Posterior cingulate gyrus (tissue), 11 donors: ENCODE data around the gene ACSL1.
A peak's percentile ranks its signal among the peaks of the same experiment; 100 is the strongest.
"Not testable (repeated sequence)": the region's sequence is repeated elsewhere in the genome, so short reads cannot be mapped to it uniquely, and the experiment has no call there.

Source experiments
- DNase-seq, 10 donors: peaks; one replicate each; pipeline versions ENCODE4 v3.0.0 to v3.0.0-alpha.2; 2020 to 2021; ENCODE audit warnings: mixed read lengths in 3 of 10
- intact Hi-C: fragments of 100-400 bp; cut with DNase I; formaldehyde crosslinking; loops from one replicate; pipeline ENCODE4 v1.15.1; 2023

ACSL1 gene

GRCh38 chr4:184844742-184845141 lies 19.0 kb upstream of the ACSL1 start:
- no peak for DNase-seq
- intact Hi-C loops = no loop called here

- intact Hi-C loops = no loop called here
- no peak for DNase-seq
These were observed 18.3 kb upstream of the ACSL1 start for GRCh38 chr4:184843984-184844554.

- intact Hi-C loops, DNase-seq: not testable (repeated sequence)
These were observed 13.3 kb upstream of the ACSL1 start for GRCh38 chr4:184839075-184839399.

- no peak for DNase-seq
- intact Hi-C loops = no loop called here
These were observed 12.7 kb upstream of the ACSL1 start for GRCh38 chr4:184838249-184839074.

GRCh38 chr4:184836613-184837012 lies 10.8 kb upstream of the ACSL1 start:
- intact Hi-C loops = no loop called here
- no peak for DNase-seq

GRCh38 chr4:184833046-184833838 lies 7.5 kb upstream of the ACSL1 start:
- no peak for DNase-seq
- intact Hi-C loops = no loop called here

- intact Hi-C loops = no loop called here
These were observed 5.4 kb upstream of the ACSL1 start for GRCh38 chr4:184831153-184831552.

GRCh38 chr4:184826691-184827270 lies 1.0 kb upstream of the ACSL1 start:
- DNase-seq = no peak
- intact Hi-C loops = loop anchor here (1.0 kb wide), 2 partner anchors 92 to 177 kb away; partner anchors contain the start of genes CASP3, CENPU and PRIMPOL

More at GRCh38 chr4:184831153-184831552, 5.4 kb upstream of the ACSL1 start:
- no peak for DNase-seq

- intact Hi-C loops = no loop called here
- peak in 6 of 10 donors; percentile 22 to 90 (median 38) for DNase-seq
These were observed 450 bp downstream of the ACSL1 start for GRCh38 chr4:184825141-184825895.

- intact Hi-C loops = no loop called here
- no peak for DNase-seq
These were observed 1.0 kb downstream of the ACSL1 start for GRCh38 chr4:184824776-184825084.

- intact Hi-C loops = no loop called here
- no peak for DNase-seq
These were observed 1.5 kb downstream of the ACSL1 start for GRCh38 chr4:184824081-184824775.

- DNase-seq = no peak
- intact Hi-C loops = no loop called here
These were observed 2.8 kb downstream of the ACSL1 start for GRCh38 chr4:184823014-184823413.

GRCh38 chr4:184822356-184822755 lies 3.4 kb downstream of the ACSL1 start:
- DNase-seq = no peak
- intact Hi-C loops = no loop called here

GRCh38 chr4:184821242-184821641 lies 4.5 kb downstream of the ACSL1 start:
- no peak for DNase-seq
- intact Hi-C loops = loop anchor here (2.0 kb wide), 1 partner anchor 74 kb away; no protein-coding TSS in a partner anchor

- DNase-seq = no peak
These were observed 6.0 kb downstream of the ACSL1 start for GRCh38 chr4:184819786-184820185.

GRCh38 chr4:184818216-184818564 lies 7.6 kb downstream of the ACSL1 start:
- DNase-seq = no peak
- intact Hi-C loops = no loop called here

More at GRCh38 chr4:184819786-184820185, 6.0 kb downstream of the ACSL1 start:
- intact Hi-C loops = loop anchor here (2.0 kb wide), 1 partner anchor 73 kb away; no protein-coding TSS in a partner anchor

GRCh38 chr4:184817494-184818215 lies 8.1 kb downstream of the ACSL1 start:
- no peak for DNase-seq
- intact Hi-C loops = no loop called here

GRCh38 chr4:184816962-184817361 lies 8.8 kb downstream of the ACSL1 start:
- intact Hi-C loops = no loop called here
- DNase-seq = no peak
